HG03139 (cell line): ENCODE measurements around the gene ACR.
"Not testable (repeated sequence)": the region's sequence is repeated elsewhere in the genome, so short reads cannot be mapped to it uniquely, and the experiment has no call there.

Experiments
- ATAC-seq: cut with Tn5 transposase; IDR thresholded peaks from one replicate; pipeline ENCODE4 v1.9.1; 2021; ENCODE audit not compliant: unreplicated experiment

ACR gene

DNA sequence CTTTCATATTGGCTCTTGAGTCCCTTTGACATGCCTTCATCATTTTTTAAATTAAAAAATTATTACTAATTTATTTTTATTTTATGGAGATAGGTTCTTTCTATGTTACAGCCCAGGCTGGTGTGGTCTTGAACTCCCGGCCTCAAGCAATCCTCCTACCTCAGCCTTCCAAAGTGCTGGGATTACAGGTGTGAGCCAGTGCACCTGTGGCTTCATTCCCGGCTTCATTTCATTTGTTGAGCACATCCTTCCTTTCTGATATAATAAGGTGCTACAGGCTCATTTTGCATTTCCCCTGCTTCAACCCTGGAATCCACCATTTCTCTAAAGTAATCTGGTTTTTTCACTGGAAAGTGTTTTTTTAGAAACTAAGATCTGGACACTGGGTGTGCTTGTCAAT lies 23.8 kb downstream of the ACR start:
- ATAC-seq = not testable (repeated sequence)

DNA sequence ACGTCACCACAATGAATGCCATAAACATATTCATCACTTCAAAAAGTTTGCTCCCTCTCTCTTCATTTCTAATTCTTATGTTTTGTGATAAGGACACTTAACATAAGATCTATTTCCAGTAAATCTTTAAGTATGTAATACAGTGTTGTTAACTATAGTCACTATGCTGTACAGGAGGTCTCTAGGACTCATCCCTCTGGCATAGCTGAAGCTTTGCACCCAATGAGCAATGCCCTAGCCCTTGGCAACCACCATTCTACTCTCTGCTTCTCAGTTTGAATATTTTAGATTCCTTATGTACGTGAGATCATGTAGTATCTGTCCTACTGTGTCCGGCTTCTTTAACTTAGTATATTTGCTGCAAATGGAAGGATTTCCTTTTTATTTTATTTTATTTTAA lies 26.3 kb downstream of the ACR start:
- not testable (repeated sequence) for ATAC-seq

GRCh38 chr22:50775132-50775531 lies 37.1 kb downstream of the ACR start:
- ATAC-seq = not testable (repeated sequence)

DNA sequence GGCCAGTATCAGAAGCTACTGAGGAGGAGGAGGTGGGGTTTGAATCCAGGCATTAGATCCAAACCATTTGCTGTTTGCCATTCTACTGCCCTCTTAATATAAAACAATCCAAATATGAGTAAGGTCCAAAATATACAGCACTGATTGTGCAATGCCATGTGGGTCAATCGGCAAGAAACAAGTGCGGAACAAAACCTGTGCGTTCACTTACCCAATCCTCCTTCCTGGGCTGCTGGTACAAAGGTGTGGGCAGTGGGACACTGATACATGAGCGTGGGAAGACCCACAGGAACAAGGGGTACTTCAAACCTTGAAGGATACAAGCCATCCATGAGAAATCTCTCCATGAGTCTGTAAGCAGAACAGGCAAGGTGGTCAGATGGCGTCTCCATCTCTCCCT lies 39.6 kb downstream of the ACR start:
- not testable (repeated sequence) for ATAC-seq

GRCh38 chr22:50780244-50780643 lies 42.2 kb downstream of the ACR start:
- not testable (repeated sequence) for ATAC-seq

DNA sequence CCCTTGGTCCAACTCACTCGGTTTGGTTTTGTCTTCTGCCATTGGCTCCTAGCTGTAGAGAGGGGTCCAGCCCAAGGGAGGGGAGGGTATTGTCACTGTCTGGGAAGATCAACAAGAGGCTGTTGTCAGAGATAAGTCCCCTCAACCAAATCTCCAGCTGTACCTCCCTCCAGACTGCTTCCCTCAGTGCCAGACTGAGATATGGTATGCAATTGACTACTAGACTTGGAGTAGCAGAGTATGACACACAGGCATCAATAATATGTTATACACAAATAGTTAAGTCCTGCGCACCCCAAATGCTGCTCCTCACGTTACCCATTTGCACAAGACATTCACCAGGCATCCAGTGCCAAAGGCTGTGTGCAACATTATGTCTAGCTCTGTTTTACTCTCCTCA lies 44.2 kb downstream of the ACR start:
- not testable (repeated sequence) for ATAC-seq

GRCh38 chr22:50783033-50783879 lies 45.3 kb downstream of the ACR start, which contains the start of gene RABL2B:
TSS of gene RABL2B (minus strand) at chr22:50783636. CDS start at chr22:50782294, 1,342 bp downstream.
- ATAC-seq = peak; percentile 89

DNA sequence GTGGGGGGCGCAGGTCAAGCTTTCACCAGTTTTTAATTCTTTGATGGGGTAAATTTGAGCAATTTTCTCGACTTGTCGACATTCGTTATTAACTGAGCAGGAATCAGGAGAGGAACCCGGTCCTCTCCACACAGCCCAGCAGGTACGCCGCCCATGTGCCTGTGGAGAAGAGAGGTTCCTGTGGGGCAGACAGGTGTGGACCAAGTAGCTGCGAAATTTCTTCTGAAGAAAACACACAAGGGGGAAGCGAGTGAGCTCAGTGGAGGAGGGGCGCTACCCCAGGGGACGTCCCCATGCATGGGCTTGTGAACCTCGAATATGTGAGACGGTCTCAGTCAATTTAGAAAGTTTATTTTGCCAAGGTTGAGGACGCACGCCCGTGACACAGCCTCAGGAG lies 45.9 kb downstream of the ACR start:
- peak; percentile 36 for ATAC-seq

GRCh38 chr22:50785289-50785688 lies 47.3 kb downstream of the ACR start:
- not testable (repeated sequence) for ATAC-seq

- ATAC-seq = not testable (repeated sequence)
Observed at GRCh38 chr22:50786936-50787335, 48.9 kb downstream of the ACR start.
